Thyroid gland (tissue), 4 donors: ENCODE data around the gene RASGRF2.

Experiments used
- POLR2A ChIP-seq, 2 donors: fragments of 450-650 bp; IDR thresholded peaks; one replicate each; pipeline ENCODE4 v1.6.1; 2017; ENCODE audit warnings: antibody characterized with exemption in 2 of 2, mild to moderate bottlenecking in 2 of 2, moderate library complexity in 1 of 2
- TF ChIP-seq, protein P1 (sequence below), 6 experiments: fragments of 200-600 bp in 3 of 6; fragments of 450-650 bp in 3 of 6; sonication (generic) in 3 of 6; IDR thresholded peaks; one replicate each; pipeline ENCODE4 v1.5.1; 2016 to 2019; ENCODE audit warnings: antibody characterized with exemption in 6 of 6, mild to moderate bottlenecking in 2 of 6, inconsistent platforms in 1 of 6, moderate library complexity in 1 of 6

DNA sequence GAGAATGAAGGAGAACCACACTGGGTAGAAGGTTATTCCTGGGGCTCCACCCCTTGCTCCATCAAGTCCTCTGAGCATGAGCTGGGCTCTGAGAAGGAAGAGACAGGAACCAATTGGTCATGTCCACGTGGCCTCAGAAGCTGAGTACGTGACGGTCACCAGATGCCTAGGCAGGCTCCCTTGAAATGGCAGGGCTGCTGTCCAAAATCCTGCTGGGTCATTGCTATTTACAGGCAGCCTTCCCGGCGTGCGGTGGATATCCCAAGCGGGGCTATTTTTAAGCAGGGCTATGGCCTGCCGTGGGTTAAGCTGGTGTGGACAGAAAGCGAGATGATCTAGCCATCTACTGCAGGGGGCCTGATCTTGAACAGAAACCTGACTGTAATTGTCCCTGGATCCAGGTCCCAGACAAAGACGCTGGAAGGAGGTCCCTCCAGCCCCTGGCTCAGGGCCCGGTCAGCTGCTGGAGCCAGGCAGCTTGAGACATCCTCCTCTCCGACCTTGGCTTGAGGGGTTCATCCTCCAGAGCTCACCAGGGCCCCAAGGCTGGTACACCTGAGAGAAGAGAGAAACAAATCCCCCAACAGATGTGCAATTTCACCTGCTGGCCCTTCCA, 272.4 kb downstream of the RASGRF2 start:
- TF ChIP-seq POLR2A (IDR thresholded peaks at IDR 0.05): no peak
- TF ChIP-seq, protein P1, sequence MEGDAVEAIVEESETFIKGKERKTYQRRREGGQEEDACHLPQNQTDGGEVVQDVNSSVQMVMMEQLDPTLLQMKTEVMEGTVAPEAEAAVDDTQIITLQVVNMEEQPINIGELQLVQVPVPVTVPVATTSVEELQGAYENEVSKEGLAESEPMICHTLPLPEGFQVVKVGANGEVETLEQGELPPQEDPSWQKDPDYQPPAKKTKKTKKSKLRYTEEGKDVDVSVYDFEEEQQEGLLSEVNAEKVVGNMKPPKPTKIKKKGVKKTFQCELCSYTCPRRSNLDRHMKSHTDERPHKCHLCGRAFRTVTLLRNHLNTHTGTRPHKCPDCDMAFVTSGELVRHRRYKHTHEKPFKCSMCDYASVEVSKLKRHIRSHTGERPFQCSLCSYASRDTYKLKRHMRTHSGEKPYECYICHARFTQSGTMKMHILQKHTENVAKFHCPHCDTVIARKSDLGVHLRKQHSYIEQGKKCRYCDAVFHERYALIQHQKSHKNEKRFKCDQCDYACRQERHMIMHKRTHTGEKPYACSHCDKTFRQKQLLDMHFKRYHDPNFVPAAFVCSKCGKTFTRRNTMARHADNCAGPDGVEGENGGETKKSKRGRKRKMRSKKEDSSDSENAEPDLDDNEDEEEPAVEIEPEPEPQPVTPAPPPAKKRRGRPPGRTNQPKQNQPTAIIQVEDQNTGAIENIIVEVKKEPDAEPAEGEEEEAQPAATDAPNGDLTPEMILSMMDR (IDR thresholded peaks at IDR 0.05): no peak
